NCI-H128 (cell line): ENCODE data around the gene ARMH1.
"Not testable (repeated sequence)": the region's sequence is repeated elsewhere in the genome, so short reads cannot be mapped to it uniquely, and the experiment has no call there.

Source experiments
- DNase-seq: peaks from one replicate; lab custom pipeline; 2025; ENCODE audit not compliant: unreplicated experiment; lab: John Stamatoyannopoulos, UW

Gene ARMH1

GRCh38 chr1:44721485-44722361 lies 47.2 kb downstream of the ARMH1 start:
- no peak for DNase-seq

- DNase-seq, result no peak
Observed at GRCh38 chr1:44723064-44723463, 48.5 kb downstream of the ARMH1 start.

- no peak for DNase-seq
Observed at GRCh38 chr1:44723496-44724295, 49.2 kb downstream of the ARMH1 start.

- DNase-seq, result no peak
Observed at GRCh38 chr1:44724296-44724954, 49.9 kb downstream of the ARMH1 start.

- DNase-seq, result no peak
Observed at GRCh38 chr1:44724955-44725698, 50.6 kb downstream of the ARMH1 start.

GRCh38 chr1:44730741-44731512 lies 56.4 kb downstream of the ARMH1 start, which contains the start of gene RNU5D-1:
RNU5D-1 (minus strand) TSS chr1:44731170.
- peak; percentile 90 for DNase-seq

DNA sequence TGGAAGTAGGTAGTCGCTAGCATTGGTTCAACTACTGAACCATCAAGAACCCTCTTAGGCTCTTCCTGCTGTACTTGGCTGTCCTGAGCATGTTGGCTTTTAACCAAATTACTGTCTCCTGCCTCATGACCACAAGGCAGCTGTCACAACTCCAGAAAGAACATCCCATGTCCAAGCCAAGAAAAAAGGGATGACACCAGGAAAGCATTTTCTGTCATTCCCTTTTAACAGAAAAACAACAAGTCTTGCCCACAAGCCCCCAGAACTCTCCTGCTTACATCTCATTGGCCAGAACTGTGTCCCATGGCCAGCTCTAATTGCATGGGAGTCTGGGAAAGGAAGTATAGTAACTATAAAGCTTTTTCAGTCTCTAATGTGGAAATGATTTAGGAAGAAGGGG lies 58.9 kb downstream of the ARMH1 start:
- no peak for DNase-seq

- DNase-seq, result no peak
Observed at GRCh38 chr1:44733784-44734183, 59.3 kb downstream of the ARMH1 start.

DNA sequence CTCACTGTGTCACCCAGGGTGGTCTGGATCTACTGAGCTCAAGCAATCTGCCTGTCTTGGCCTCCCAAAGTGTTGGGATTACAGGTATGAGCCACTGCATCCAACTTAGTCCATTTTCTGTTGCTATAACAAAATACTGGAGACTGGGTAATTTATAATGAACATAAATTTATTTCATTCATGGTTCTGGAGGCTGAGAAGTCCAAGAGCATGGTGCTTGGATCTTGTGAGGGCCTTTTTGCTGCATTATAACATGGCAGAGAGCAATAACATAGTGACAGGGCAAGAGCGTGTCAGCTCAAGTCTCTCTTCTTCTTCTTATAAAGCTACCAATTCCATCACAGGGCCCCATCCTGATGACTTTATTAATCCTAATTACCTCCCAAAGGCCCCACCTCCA lies 61.5 kb downstream of the ARMH1 start:
- DNase-seq, result no peak

- DNase-seq, result not testable (repeated sequence)
Observed at GRCh38 chr1:44738953-44739306, 64.4 kb downstream of the ARMH1 start.

DNA sequence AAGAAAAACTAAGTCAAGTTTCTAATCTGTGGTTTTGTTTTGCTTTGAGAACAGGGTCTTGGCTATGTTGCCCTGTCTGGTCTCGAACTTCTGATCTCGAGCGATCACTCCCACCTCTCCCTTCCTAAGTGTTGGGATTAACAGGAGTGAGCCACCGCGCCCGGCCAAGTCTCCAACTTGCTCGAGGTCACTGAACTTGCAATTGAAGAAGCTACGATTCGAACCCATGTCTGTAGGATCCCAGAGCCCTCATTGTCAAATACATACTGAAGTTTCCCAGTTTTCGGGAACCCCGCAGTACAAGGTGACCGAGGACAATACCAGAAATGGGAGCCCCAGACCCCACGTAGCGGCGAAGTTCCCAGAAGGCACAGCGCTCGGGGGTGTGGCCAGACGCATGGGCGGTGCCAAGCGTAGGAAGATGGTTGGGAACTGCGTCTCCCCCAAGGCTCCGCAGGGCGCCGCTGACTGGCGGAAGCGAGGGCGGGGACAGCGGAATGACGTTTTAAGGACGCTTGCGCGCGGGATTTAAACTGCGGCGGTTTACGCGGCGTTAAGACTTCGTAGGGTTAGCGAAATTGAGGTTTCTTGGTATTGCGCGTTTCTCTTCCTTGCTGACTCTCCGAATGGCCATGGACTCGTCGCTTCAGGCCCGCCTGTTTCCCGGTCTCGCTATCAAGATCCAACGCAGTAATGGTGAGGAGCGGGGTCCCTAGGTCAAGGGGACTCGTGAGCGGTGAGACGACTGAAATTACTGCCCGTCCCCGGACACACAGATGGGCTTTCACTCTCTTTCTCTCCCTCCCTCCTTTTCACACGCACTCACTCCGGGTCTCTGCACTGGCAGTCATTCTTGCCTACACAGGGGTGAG lies 65.0 kb downstream of the ARMH1 start, which contains the start of gene KIF2C:
Gene KIF2C (plus strand): TSS at position 531 of the 872 bp plus-strand sequence. CDS start 96 bp downstream, at position 627.
- peak; percentile 98 for DNase-seq

GRCh38 chr1:44740179-44740617 lies 65.7 kb downstream of the ARMH1 start:
- DNase-seq, result no peak

- no peak for DNase-seq
Observed at GRCh38 chr1:44743211-44743610, 68.7 kb downstream of the ARMH1 start.

DNA sequence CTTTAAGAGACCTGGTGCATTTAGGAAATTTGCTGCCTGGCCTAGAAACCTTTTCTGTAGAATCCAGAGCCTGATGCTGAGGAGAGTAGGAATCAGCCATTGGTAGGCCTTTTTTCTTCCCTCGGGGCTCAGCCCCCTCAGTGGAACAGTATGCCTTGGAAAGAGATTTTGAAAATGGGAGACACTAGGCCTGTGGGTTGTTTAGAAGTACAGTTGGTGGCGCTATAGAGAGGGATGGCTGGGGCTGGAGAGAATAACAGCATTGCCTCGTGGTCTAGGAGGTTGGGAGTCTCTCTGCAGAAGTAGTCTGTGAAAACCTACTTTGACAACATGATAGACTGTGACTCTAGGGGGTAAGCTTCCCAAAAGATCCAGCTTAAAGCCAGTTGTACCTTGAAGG lies 73.4 kb downstream of the ARMH1 start:
- DNase-seq, result no peak

DNA sequence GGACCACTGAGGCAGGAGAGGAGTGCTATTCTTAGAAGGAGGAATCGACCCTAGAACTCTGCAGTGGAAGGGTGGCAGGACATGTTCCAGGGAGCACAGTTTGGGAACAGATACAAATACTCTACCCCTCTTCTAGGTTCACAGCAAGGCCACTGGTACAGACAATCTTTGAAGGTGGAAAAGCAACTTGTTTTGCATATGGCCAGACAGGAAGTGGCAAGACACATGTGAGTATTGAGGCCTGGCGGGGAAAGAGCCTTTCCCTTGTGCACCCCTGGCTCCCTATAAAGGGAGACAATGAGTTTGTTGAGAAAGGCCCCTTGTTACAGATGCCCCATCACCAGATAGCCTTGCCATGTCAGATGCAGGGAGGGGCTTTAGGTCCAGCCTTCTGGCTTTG lies 82.9 kb downstream of the ARMH1 start:
- no peak for DNase-seq

DNA sequence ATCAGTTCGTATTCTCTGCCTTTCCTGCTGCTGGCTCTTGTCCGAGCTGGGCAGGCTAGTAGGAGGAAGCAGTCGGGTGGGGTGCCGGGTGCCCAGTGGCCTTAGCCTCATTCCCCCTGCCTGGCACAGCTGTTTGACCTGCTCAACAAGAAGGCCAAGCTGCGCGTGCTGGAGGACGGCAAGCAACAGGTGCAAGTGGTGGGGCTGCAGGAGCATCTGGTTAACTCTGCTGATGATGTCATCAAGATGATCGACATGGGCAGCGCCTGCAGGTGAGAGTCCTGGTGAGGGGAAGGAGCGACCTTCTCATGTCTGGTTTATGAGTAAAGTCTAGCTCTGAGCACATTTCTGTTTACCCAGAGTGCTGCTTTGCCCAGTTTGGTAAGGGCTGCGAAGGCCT lies 84.6 kb downstream of the ARMH1 start:
- DNase-seq, result no peak

- DNase-seq, result no peak
Observed at GRCh38 chr1:44760876-44761275, 86.4 kb downstream of the ARMH1 start.

DNA sequence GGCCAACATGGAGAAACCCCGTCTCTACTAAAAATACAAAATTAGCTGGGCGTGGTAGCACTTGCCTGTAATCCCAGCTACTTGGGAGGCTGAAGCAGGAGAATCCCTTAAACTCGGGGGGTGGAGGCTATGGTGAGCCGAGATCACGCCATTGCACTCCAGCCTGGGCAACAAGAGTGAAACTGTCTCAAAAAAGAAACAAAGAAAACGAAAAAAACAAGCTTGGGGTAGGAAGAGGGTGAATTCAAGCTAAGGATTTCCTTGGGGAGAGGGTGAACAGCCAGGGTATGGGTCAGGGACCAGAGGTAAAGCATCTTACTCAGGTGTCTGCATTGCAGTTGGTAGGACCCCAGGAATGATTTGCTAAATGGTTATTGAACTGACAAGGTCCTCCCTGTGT lies 91.9 kb downstream of the ARMH1 start:
- DNase-seq, result not testable (repeated sequence)
